ENCODE results near the gene ZNF28.
"Not testable (repeated sequence)": the region's sequence is repeated elsewhere in the genome, so short reads cannot be mapped to it uniquely, and the experiment has no call there.

The ZNF28 gene

DNA sequence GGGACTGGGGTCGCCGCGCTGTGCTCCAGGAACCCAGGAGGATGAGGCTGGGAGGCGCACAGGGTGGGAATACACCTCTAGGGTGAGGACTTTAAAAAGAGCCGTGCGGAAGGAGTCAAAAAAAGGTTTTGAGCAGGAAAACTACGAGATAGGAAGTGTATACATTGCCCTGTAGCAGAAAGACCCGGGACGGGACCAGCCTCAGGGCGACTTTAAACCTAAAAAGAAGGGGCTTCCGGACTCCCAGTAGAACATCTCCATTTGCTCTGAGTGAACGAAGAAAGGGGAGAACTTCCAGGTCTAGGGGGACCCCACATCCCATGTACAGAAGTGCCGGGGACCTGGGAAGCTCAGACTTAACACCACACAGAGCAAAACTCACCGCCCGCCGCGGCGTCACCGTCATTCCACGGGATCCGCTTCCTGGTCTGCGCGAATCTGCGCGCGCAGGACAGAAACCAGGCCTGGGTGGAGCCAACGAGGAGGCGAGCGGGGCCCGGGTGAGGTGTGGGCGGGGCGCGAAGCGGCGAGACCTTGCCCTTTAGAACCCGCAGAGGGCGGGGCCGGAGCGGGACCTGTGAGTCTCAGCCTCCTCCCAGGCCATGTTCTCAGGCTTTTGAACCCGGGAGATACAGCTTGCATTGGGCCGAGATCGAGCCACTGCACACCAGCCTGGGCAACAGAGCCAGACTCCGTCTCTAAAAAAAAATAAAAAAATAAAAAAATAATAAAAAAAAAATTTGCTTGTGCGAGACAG, at the start of gene ZNF28:
ZNF28 (minus strand) TSS at position 430 of the 757 bp plus-strand sequence. CDS start 3,675 bp downstream, outside the sequence.
- peak within 1 kb of the TSS; percentile 65 for H3K4me3 ChIP-seq (ENCODE audit: low read depth, low read length)
- H3K27ac ChIP-seq; in situ Hi-C loops (cut with HindIII; ENCODE audit: low pct_ligation_motif_present, low sequenced_read_pairs); H3K27me3 ChIP-seq (replicated peaks); H3K36me3 ChIP-seq (replicated peaks): not testable (repeated sequence)
- DNase-seq: peak; percentile 42

DNA sequence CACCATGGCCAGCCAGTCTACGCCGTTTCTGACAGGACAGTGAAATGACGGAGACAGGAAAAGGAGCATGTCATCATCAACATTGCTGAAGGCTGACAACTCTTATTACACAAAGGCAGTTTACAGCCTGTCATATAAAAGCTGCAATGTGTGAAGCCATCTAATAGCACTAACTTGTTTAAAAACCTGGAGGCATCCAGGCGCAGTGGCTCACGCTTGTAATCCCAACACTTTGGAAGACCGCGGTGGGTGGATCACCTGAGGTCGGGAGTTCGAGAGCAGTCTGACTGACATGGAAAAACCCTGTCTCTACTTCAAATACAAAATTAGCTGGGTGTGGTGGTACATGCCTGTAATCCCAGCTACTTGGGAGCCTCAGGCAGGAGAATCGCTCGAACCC, 46.6 kb upstream of the ZNF28 start:
- H3K36me3 ChIP-seq (replicated peaks); DNase-seq; in situ Hi-C loops (cut with HindIII; ENCODE audit: low pct_ligation_motif_present, low sequenced_read_pairs); H3K27me3 ChIP-seq (replicated peaks); H3K27ac ChIP-seq; H3K4me3 ChIP-seq (ENCODE audit: low read depth, low read length): not testable (repeated sequence)

DNA sequence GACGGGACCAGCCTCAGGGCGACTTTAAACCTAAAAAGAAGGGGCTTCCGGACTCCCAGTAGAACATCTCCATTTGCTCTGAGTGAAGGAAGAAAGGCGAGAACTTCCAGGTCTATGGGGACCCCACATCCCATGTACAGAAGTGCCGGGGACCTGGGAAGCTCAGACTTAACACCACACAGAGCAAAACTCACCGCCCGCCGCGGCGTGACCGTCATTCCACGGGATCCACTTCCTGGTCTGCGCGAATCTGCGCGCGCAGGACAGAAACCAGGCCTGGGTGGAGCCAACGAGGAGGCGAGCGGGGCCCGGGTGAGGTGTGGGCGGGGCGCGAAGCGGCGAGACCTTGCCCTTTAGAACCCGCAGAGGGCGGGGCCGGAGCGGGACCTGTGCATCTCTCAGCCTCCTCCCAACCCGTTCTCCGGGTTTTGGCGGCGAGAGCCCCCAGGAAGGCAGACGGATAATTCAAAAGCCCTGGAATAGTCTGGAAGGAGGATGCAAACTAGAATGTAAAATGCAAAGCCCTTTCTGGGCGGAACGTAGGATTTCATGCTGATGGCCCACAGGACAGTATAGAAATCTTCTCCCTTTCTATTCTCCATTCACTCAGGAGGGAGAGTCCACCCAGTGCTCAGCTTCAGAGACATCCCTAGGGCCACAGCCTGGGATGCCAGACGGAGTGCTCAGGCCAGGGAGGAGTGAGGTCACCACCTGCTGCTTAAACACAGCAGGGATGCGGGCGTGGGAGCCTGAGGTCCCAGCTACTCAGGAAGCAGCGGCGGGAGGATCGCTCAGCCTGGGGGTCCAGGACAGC, 36.2 kb upstream of the ZNF28 start, which contains the start of gene ZNF468:
ZNF468 (minus strand) TSS at position 242 of the 814 bp plus-strand sequence. CDS start 3,347 bp downstream, outside the sequence.
- Histone ChIP-seq H3K4me3 (ENCODE audit: low read depth, low read length) (peak within 1 kb of the TSS; percentile 63), H3K27ac (peak within 1 kb of the TSS; percentile 68)
- H3K36me3 ChIP-seq (replicated peaks); in situ Hi-C loops (cut with HindIII; ENCODE audit: low pct_ligation_motif_present, low sequenced_read_pairs); H3K27me3 ChIP-seq (replicated peaks): not testable (repeated sequence)
- DNase-seq: peak; percentile 59

DNA sequence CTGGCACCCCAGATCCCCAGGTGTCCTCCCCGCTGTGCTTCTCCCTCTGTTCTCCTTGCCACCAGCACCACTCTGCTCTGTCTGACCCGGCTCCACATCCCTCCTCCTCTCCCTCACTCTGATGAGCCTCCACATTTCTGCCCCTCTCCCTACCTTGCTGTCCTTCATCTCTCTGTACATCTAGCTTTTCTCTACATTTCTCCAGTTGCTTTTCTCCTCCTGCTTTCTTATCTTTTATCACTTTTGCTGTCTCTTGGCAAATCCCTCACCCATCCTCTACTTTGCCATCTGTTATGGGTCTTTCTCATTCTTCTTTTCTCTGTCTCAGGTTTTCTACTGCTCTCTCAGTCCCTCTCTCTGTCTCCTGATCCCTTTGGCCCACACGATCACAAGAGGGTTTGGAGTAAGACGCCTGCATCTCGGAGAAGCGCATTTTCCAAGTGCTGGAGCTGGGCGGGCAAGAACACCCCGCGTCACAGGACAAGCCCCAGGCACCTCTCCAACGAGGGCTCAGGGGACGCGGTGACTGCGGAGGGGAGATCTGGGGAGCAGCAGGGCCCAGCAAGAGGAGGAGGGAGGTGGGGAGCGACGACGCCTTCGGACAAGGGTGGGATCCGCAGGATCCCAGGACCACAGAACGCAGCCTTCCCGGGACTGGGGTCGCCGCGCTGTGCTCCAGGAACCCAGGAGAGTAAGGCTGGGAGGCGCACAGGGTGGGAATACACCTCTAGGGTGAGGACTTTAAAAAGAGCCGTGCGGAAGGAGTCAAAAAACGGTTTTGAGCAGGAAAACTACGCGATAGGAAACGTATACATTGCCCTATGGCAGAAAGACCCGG, 35.3 kb upstream of the ZNF28 start:
- Histone ChIP-seq H3K27ac (peak overlapping the region; percentile 68), H3K4me3 (ENCODE audit: low read depth, low read length) (peak overlapping the region; percentile 63)
- H3K27me3 ChIP-seq (replicated peaks); in situ Hi-C loops (cut with HindIII; ENCODE audit: low pct_ligation_motif_present, low sequenced_read_pairs); H3K36me3 ChIP-seq (replicated peaks); DNase-seq: not testable (repeated sequence)

DNA sequence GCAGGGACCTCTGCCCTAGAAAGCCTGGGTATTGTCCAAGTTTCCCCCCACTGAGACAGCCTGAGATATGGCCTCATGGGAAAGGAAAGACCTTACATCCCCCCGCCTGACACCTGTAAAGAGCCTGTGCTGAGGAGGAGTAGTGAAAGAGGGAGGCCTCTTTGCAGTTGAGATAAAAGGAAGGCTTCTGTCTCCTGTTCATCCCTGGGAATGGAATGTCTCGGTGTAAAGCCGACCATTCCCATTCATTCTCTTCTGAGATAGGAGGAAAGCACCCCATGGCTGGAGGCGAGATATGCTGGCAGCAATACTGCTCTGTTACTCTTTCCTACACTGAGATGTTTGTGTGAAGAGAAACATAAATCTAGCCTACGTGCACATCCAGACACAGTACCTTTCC, 25.9 kb upstream of the ZNF28 start:
- DNase-seq; H3K27me3 ChIP-seq (replicated peaks); H3K27ac ChIP-seq; H3K4me3 ChIP-seq (ENCODE audit: low read depth, low read length); in situ Hi-C loops (cut with HindIII; ENCODE audit: low pct_ligation_motif_present, low sequenced_read_pairs): not testable (repeated sequence)
- peaks cover 59% of the 10 kb centered on the region for H3K36me3 ChIP-seq (replicated peaks)

DNA sequence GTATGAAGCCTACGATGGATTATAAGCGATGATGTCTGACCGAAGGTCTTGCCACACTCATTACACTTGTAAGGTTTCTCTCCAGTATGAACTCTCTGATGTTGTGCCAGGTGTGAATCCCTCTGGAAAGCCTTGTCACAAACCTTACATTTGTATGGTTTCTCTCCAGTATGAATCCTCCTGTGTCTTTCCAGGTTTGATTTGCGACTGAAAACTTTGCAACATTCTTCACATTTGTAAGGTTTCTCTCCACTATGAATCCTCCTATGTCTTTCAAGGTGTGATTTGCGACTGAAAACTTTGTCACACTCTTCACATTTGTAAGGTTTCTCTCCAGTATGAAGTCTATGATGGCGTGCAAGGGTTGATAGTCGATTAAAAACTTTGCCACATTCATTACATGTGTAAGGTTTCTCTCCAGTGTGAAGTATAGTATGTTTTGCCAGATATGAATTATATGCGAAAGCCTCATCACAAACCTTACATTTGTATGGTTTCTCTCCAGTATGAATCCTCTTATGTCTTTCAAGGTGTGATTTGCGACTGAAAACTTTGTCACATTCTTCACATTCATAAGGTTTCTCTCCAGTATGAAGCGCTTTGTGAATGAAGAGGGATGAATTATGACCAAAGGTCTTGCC, 19.5 kb upstream of the ZNF28 start:
- H3K27me3 ChIP-seq (replicated peaks); H3K4me3 ChIP-seq (ENCODE audit: low read depth, low read length); in situ Hi-C loops (cut with HindIII; ENCODE audit: low pct_ligation_motif_present, low sequenced_read_pairs); DNase-seq; H3K27ac ChIP-seq: not testable (repeated sequence)
- H3K36me3 ChIP-seq (replicated peaks): peaks cover 61% of the 10 kb centered on the region

DNA sequence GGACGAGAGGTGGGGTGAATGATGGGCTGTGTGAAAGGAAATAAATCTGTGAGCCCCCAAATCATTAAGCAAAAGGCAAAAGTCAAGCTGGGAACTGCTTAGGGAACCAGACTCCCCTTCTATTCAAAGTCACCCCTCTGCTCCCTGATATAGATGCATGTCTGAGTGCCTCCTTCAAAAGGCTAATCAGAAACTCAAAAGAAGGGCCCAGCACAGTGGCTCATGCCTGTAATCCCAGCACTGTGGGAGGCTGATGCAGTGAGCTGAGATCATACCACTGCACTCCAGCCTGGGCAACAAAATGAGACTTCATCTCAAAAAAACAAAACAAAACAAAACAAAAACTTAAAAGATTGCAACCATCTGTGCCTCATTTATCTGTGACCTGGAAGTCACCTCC, 12.9 kb upstream of the ZNF28 start:
- H3K27ac ChIP-seq; H3K27me3 ChIP-seq (replicated peaks); H3K4me3 ChIP-seq (ENCODE audit: low read depth, low read length); DNase-seq; in situ Hi-C loops (cut with HindIII; ENCODE audit: low pct_ligation_motif_present, low sequenced_read_pairs); H3K36me3 ChIP-seq (replicated peaks): not testable (repeated sequence)

DNA sequence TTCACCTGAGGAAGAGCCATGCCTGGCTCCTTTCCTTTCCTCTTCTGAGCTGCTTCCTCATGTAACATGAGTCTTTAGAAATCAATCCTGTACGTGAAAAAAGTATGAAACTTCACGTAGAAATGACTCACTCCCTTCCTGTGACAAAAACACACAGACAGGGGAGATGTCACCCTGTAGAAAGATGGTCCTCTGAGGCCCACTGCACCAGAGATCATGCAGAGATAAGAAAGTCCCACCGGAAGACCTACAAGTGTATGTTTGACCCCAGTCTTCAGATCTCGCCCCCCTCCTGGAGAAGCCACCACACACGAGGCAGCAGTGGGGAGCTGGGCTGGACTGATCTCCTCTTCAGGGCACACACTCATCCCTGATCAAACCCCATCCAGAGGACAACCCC, 12.1 kb upstream of the ZNF28 start:
- H3K27ac ChIP-seq; H3K36me3 ChIP-seq (replicated peaks); H3K4me3 ChIP-seq (ENCODE audit: low read depth, low read length); DNase-seq; H3K27me3 ChIP-seq (replicated peaks); in situ Hi-C loops (cut with HindIII; ENCODE audit: low pct_ligation_motif_present, low sequenced_read_pairs): not testable (repeated sequence)

DNA sequence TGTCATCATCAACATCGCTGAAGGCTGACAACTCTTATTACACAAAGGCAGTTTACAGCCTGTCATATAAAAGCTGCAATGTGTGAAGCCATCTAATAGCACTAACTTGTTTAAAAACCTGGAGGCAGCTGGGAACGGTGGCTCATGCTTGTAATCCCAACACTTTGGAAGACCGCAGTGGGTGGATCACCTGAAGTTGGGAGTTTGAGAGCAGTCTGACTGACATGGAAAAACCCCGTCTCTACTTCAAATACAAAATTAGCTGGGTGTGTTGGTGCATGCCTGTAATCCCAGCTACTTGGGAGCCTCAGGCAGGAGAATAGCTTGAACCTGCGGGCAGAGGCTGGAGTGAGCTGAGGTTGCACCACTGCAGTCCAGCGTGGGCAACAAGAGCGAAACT, 8.4 kb upstream of the ZNF28 start:
- H3K36me3 ChIP-seq (replicated peaks); H3K4me3 ChIP-seq (ENCODE audit: low read depth, low read length); in situ Hi-C loops (cut with HindIII; ENCODE audit: low pct_ligation_motif_present, low sequenced_read_pairs); H3K27ac ChIP-seq; DNase-seq; H3K27me3 ChIP-seq (replicated peaks): not testable (repeated sequence)

DNA sequence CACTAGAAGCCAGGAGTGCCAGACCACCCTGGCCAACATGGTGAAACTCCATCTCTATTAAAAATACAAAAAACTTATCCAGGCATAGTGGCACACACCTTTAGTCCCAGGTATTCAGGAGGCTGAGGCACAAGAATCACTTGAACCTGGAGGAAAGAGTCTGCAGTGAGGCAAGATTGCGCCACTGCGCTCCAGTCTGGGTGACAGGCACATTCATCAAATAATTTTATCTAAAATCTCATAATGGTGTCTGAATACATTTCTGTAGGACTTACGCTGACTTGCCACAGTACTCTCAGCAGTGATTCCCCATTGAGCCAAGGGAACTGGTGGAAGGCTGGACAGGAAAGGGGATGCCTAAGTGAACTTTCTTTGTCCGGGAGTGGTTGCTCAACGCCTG, 4.3 kb upstream of the ZNF28 start:
- no peak overlapping the region for H3K4me3 ChIP-seq (ENCODE audit: low read depth, low read length)
- no peaks in the 10 kb centered on the region for H3K36me3 ChIP-seq (replicated peaks)
- H3K27me3 ChIP-seq (replicated peaks): no peaks in the 10 kb centered on the region
- DNase-seq: no peak
- TF ChIP-seq, protein P1, sequence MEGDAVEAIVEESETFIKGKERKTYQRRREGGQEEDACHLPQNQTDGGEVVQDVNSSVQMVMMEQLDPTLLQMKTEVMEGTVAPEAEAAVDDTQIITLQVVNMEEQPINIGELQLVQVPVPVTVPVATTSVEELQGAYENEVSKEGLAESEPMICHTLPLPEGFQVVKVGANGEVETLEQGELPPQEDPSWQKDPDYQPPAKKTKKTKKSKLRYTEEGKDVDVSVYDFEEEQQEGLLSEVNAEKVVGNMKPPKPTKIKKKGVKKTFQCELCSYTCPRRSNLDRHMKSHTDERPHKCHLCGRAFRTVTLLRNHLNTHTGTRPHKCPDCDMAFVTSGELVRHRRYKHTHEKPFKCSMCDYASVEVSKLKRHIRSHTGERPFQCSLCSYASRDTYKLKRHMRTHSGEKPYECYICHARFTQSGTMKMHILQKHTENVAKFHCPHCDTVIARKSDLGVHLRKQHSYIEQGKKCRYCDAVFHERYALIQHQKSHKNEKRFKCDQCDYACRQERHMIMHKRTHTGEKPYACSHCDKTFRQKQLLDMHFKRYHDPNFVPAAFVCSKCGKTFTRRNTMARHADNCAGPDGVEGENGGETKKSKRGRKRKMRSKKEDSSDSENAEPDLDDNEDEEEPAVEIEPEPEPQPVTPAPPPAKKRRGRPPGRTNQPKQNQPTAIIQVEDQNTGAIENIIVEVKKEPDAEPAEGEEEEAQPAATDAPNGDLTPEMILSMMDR (IDR thresholded peaks at IDR 0.05; ENCODE audit: low read depth, low read length, missing control alignments): no peak
- in situ Hi-C loops (cut with HindIII; ENCODE audit: low pct_ligation_motif_present, low sequenced_read_pairs): no loop called here
- no peak overlapping the region for H3K27ac ChIP-seq

Data from brain microvascular endothelial cell (primary cell).